ENCODE measurements around the gene EDEM3.
"Not testable (repeated sequence)": the region's sequence is repeated elsewhere in the genome, so short reads cannot be mapped to it uniquely, and the experiment has no call there.

The EDEM3 gene

DNA sequence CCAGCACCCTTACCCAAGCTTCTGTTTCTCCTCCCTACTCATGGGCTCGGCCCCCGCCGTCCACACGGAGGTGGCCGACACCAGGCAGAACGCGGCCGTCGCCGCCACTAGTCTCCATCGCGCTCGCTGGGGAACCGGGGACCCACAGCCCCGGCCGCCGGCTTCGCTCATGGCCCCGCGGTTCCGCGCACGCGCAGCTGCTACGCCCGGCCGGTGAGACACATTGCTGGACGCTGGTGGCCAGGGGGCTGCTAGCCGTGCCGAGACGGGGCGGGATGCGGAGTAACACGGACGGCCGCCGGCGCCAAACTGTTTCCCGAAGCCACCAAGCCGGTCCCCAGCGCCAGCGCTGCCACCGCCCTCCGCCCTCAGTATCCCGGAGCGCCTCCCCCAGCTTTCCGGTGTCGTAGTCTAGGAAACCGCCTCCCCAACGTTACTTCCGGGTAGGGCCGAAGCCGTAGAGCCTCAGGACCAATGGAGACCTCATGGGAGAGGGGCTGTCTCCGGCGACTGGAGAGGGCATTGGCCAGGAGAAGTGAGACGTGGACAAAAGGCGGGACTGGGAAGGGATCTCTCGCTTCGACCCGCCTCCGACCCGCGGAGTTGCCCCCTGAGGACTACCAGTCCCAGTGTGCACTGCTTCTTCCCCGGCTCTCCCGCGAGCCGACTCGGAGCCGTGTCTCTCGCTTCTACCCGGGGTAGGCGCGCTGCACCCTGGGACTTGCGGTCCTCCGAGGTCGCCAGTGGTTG is at the start of gene EDEM3:
Gene EDEM3, minus strand, starts transcription at position 383 of the 750 bp plus-strand sequence. Its CDS starts 212 bp downstream, at position 171.
- peak; percentile 99 for DNase-seq

GRCh38 chr1:184804220-184804619 is 49.6 kb upstream of the EDEM3 start:
- no peak for DNase-seq

- no peak for DNase-seq
Observed at GRCh38 chr1:184803180-184803492, 48.5 kb upstream of the EDEM3 start.

GRCh38 chr1:184802354-184803179 is 47.9 kb upstream of the EDEM3 start:
- DNase-seq: no peak

GRCh38 chr1:184801503-184801902 is 46.8 kb upstream of the EDEM3 start:
- DNase-seq: no peak

- DNase-seq: no peak
Observed at GRCh38 chr1:184800876-184801275, 46.2 kb upstream of the EDEM3 start.

DNA sequence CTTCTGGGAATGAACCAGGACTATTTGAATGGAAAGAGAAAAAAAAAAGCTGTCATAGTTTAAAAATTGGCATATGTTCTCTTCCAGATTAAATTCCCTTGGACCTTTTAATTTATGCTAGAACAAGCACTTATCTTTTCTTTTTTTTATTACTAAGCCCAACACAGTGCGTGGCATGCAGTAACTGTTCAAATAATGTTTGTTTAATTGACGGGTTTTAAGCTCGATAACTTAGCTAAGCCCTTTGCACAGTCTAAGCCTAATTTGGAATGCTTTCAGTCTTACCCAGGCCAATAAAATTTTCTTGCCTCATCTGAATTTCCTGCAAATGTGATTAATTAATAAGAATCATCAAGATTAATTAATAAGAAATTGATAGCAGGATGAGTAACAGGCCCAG is 39.3 kb upstream of the EDEM3 start:
- DNase-seq: no peak

- DNase-seq: no peak
Observed at GRCh38 chr1:184792450-184792969, 37.9 kb upstream of the EDEM3 start.

- DNase-seq: no peak
Observed at GRCh38 chr1:184791550-184791900, 36.9 kb upstream of the EDEM3 start.

- peak; percentile 54 for DNase-seq
Observed at GRCh38 chr1:184790642-184791549, 36.2 kb upstream of the EDEM3 start.

- no peak for DNase-seq
Observed at GRCh38 chr1:184789884-184790283, 35.2 kb upstream of the EDEM3 start.

DNA sequence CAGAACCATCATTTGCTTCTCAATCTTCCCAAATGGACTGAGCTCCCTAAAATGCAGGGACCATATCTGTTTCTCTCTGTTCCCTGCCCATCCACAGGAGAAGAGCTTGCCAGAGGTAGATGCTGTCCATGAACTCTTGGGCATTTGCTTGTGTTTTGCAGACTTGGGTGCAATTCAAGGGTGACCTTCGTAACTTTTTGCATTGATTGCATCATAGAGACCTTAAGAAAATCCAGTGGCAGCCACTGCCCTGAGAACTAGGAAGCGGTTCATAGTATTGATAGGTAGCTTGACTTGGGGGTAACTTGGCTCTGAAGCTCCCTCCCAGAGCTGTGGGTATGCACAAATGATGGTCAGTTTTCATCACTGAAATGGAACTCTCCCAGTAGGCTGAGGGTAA is 34.3 kb upstream of the EDEM3 start:
- no peak for DNase-seq

- no peak for DNase-seq
Observed at GRCh38 chr1:184785529-184785928, 30.9 kb upstream of the EDEM3 start.

DNA sequence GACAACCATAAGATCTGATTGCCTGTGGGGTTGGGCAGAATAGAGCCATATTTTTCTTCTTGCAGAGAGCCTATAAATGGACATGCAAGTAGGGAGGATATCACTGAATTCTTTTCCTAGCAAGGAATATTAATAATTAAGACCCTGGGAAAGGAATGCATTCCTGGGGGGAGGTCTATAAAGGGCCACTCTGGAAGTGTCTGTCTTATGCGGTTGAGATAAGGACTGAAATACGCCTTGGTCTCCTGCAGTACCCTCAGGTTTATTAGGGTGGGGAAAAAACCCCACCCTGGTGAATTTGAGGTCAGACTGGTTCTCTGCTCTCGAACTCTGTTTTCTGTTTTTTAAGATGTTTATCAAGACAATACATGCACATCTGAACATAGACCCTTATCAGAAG is 29.1 kb upstream of the EDEM3 start:
- DNase-seq: not testable (repeated sequence)

- no peak for DNase-seq
Observed at GRCh38 chr1:184781941-184782340, 27.3 kb upstream of the EDEM3 start.

DNA sequence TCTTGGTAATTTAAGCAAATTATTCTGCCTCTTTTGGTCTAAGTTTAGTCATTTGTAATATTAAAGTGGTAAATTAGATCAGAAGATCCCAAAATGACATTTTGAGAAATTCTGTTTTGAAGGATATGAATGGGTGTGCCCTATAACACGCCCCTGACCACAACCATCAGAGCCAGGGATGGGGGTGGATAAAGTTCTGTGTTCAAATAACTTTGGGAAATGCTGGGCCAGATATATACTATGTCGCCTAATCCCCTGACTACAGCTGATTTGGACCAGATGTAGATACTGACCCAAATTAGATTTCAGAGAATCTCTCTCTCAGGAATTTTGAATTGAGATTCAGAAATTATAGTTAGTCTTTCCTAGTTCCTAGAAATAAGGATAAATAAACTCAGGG is 21.2 kb upstream of the EDEM3 start:
- no peak for DNase-seq

GRCh38 chr1:184775329-184775728 is 20.7 kb upstream of the EDEM3 start:
- no peak for DNase-seq

DNA sequence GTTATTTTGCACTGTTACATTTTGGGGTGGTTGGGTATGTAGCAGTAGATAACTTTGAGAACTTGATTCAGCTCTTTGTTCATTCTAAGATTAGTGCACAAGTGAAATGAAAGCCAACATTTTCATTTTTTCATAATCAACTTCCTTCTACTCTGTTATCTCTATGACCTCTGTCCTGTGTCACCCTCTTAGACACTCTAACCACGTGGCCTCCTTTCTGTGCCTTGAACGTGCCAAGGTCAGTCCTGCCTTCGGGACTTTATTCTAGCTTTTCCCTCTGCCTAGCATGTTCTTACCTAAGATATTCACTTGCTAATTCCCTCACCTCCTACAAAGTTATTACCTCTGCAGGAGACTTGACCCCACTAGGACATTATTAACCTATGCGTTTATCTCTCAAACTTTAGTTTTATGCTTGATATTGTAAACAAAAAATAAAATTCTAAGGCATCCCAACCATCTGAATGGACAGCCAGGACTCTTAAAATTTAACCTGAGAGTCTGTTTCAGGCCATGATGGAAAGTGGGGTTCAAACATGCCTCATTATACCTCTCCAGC is 19.2 kb upstream of the EDEM3 start:
- DNase-seq: no peak

- DNase-seq: no peak
Observed at GRCh38 chr1:184771190-184771691, 16.6 kb upstream of the EDEM3 start.

DNA sequence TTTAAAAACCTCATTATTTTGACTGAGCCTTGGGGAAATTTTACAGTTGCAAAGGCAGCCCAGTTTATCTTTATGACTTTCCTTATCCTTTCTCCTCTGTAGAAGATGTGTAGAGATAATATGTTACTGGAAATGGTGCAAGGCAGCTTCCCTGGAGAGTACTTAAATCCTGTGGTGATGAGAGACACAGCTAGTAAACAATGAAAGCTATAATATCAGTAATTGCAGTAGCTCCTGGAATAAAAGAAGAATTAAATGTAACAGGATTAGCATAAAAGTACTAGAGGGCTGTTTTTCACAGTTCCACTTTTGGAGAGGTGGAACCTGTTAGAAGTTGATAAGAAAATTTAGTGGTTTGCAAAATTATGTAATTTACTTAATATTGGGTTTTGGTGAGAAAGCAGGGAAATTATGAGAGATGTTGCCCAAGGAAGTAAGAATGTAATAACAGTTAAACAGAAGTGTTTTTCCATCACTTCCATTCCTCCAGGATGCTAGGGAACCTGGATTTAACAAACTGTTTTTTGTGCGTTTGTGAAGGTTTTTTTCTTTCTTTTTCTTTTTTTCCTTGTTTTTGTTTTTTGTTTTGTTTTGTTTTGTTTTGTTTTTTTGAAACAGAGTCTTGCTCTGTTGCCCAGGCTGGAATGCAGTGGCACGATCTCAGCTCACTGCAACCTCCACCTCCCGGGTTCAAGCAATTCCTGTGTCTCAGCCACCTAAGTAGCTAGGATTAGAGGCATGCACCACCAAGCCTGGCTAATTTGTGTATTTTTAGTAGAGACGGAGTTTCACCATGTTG is 15.7 kb upstream of the EDEM3 start:
- no peak for DNase-seq

GRCh38 chr1:184769241-184769640 is 14.6 kb upstream of the EDEM3 start:
- no peak for DNase-seq

- DNase-seq: no peak
Observed at GRCh38 chr1:184768467-184768866, 13.8 kb upstream of the EDEM3 start.
